Measurements from ENCODE around the gene ABCA7. TPM values are rescaled to one million over a fixed set of nuclear protein-coding genes. Genes with fewer than 3 reads are reported as not detected.

The ABCA7 gene
- total and polyA plus RNA-seq, 7 donors: 1.8 to 25.1 (median 9.9) TPM

- peaks cover 14 to 32% (median 20%) of the 10 kb centered on the region in 3 donors for H3K27me3 ChIP-seq
- peaks cover 0 to 16% (median 8%) of the 10 kb centered on the region in 4 donors for H3K4me1 ChIP-seq
- peak; percentile 87 for DNase-seq
- intact Hi-C loops (cut with DNase I): no loop called here
- peak overlapping the region in 2 of 4 donors; percentile 2 to 9 for H3K4me3 ChIP-seq
- WGBS, 2 donors: 6 to 29% methylated on average over 54 of the region's 54 CpGs
- no peak overlapping the region for H3K27ac ChIP-seq
- H3K36me3 ChIP-seq: no peaks in the 10 kb centered on the region
- no peaks in the 10 kb centered on the region for H3K9me3 ChIP-seq
- TF ChIP-seq EP300 (IDR thresholded peaks at IDR 0.05) (no peak), POLR2A (IDR thresholded peaks at IDR 0.05) (no peak), POLR2AphosphoS5 (IDR thresholded peaks at IDR 0.05) (no peak), CTCF (IDR thresholded peaks at IDR 0.05) (no peak)
These were observed 34.8 kb downstream of the ABCA7 start for GRCh38 chr19:1074544-1075283.

GRCh38 chr19:1076046-1076386, 36.1 kb downstream of the ABCA7 start:
- Histone ChIP-seq H3K4me1 (peaks cover 0 to 11% (median 7%) of the 10 kb centered on the region in 4 donors), H3K4me3 (no peak overlapping the region), H3K36me3 (no peaks in the 10 kb centered on the region), H3K27ac (no peak overlapping the region), H3K9me3 (no peaks in the 10 kb centered on the region), H3K27me3 (peaks cover 4 to 19% (median 7%) of the 10 kb centered on the region in 3 donors)
- TF ChIP-seq POLR2AphosphoS5 (IDR thresholded peaks at IDR 0.05) (no peak), EP300 (IDR thresholded peaks at IDR 0.05) (no peak)
- WGBS, 2 donors: 45 to 76% methylated on average over 4 of the region's 4 CpGs
- no peak for DNase-seq
- intact Hi-C loops (cut with DNase I): no loop called here

GRCh38 chr19:1076951-1077350, 37.0 kb downstream of the ABCA7 start:
- DNase-seq: no peak
- H3K27ac ChIP-seq: no peak overlapping the region
- peaks cover under 1 to 15% (median 4%) of the 10 kb centered on the region in 3 donors for H3K27me3 ChIP-seq
- H3K4me1 ChIP-seq: peaks cover 0 to 5% (median 1%) of the 10 kb centered on the region in 4 donors
- no peaks in the 10 kb centered on the region for H3K36me3 ChIP-seq
- 6 to 21% methylated on average over 16 of the region's 16 CpGs for WGBS, 2 donors
- intact Hi-C loops (cut with DNase I): no loop called here
- H3K9me3 ChIP-seq: no peaks in the 10 kb centered on the region
- H3K4me3 ChIP-seq: no peak overlapping the region
- no peak for TF ChIP-seq EP300 (IDR thresholded peaks at IDR 0.05)
- no peak for TF ChIP-seq POLR2AphosphoS5 (IDR thresholded peaks at IDR 0.05)
- no peak for TF ChIP-seq POLR2A (IDR thresholded peaks at IDR 0.05)
- no peak for TF ChIP-seq CTCF (IDR thresholded peaks at IDR 0.05)

- 84 to 88% methylated on average over 45 of the region's 45 CpGs for WGBS, 2 donors
- H3K4me3 ChIP-seq: no peak overlapping the region
- peaks cover 7 to 19% (median 15%) of the 10 kb centered on the region in 3 donors for H3K27me3 ChIP-seq
- H3K4me1 ChIP-seq: peaks cover 0 to 15% (median 9%) of the 10 kb centered on the region in 4 donors
- intact Hi-C loops (cut with DNase I): no loop called here
- no peak for DNase-seq
- H3K36me3 ChIP-seq: no peaks in the 10 kb centered on the region
- no peak overlapping the region for H3K27ac ChIP-seq
- H3K9me3 ChIP-seq: no peaks in the 10 kb centered on the region
- TF ChIP-seq POLR2A (IDR thresholded peaks at IDR 0.05): no peak
- TF ChIP-seq CTCF (IDR thresholded peaks at IDR 0.05): no peak
- TF ChIP-seq POLR2AphosphoS5 (IDR thresholded peaks at IDR 0.05): no peak
- TF ChIP-seq EP300 (IDR thresholded peaks at IDR 0.05): no peak
These were observed 39.7 kb downstream of the ABCA7 start for GRCh38 chr19:1079566-1080111.

- WGBS, 2 donors: 95 to 96% methylated on average over 50 of the region's 50 CpGs
- Histone ChIP-seq H3K9me3 (no peaks in the 10 kb centered on the region), H3K4me3 (no peak overlapping the region), H3K27me3 (peaks cover 7 to 19% (median 15%) of the 10 kb centered on the region in 3 donors), H3K36me3 (no peaks in the 10 kb centered on the region), H3K4me1 (peaks cover 0 to 15% (median 9%) of the 10 kb centered on the region in 4 donors), H3K27ac (no peak overlapping the region)
- TF ChIP-seq POLR2AphosphoS5 (IDR thresholded peaks at IDR 0.05) (no peak), CTCF (IDR thresholded peaks at IDR 0.05) (no peak), POLR2A (IDR thresholded peaks at IDR 0.05) (no peak)
- intact Hi-C loops (cut with DNase I): no loop called here
- DNase-seq: no peak
These were observed 40.7 kb downstream of the ABCA7 start for GRCh38 chr19:1080360-1081161.

All from sigmoid colon (tissue), 7 donors.